Measurements from ENCODE around the gene RBMS3. TPM values are rescaled to one million over a fixed set of nuclear protein-coding genes. Genes with fewer than 3 reads are reported as not detected.

Gene RBMS3
- total and polyA plus RNA-seq, 9 donors: 11.6 to 79.2 (median 63.1) TPM

GRCh38 chr3:29679944-29680343 lies 399.1 kb downstream of the RBMS3 start:
- TF ChIP-seq EP300 (IDR thresholded peaks at IDR 0.05): no peak
- no peak for TF ChIP-seq POLR2A (IDR thresholded peaks at IDR 0.05)
- TF ChIP-seq, protein P1, sequence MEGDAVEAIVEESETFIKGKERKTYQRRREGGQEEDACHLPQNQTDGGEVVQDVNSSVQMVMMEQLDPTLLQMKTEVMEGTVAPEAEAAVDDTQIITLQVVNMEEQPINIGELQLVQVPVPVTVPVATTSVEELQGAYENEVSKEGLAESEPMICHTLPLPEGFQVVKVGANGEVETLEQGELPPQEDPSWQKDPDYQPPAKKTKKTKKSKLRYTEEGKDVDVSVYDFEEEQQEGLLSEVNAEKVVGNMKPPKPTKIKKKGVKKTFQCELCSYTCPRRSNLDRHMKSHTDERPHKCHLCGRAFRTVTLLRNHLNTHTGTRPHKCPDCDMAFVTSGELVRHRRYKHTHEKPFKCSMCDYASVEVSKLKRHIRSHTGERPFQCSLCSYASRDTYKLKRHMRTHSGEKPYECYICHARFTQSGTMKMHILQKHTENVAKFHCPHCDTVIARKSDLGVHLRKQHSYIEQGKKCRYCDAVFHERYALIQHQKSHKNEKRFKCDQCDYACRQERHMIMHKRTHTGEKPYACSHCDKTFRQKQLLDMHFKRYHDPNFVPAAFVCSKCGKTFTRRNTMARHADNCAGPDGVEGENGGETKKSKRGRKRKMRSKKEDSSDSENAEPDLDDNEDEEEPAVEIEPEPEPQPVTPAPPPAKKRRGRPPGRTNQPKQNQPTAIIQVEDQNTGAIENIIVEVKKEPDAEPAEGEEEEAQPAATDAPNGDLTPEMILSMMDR (IDR thresholded peaks at IDR 0.05): no peak
- Histone ChIP-seq H3K4me3 (no peak overlapping the region), H3K4me1 (ENCODE audit: insufficient read depth) (peaks cover 4% of the 10 kb centered on the region), H3K27me3 (no peaks in the 10 kb centered on the region), H3K9me3 (no peaks in the 10 kb centered on the region), H3K27ac (no peak overlapping the region), H3K36me3 (no peaks in the 10 kb centered on the region)
- intact Hi-C loops (cut with DNase I): no loop called here
- 67 to 75% (median 68%) methylated on average over 4 of the region's 4 CpGs for WGBS, 3 donors
- DNase-seq: no peak

DNA sequence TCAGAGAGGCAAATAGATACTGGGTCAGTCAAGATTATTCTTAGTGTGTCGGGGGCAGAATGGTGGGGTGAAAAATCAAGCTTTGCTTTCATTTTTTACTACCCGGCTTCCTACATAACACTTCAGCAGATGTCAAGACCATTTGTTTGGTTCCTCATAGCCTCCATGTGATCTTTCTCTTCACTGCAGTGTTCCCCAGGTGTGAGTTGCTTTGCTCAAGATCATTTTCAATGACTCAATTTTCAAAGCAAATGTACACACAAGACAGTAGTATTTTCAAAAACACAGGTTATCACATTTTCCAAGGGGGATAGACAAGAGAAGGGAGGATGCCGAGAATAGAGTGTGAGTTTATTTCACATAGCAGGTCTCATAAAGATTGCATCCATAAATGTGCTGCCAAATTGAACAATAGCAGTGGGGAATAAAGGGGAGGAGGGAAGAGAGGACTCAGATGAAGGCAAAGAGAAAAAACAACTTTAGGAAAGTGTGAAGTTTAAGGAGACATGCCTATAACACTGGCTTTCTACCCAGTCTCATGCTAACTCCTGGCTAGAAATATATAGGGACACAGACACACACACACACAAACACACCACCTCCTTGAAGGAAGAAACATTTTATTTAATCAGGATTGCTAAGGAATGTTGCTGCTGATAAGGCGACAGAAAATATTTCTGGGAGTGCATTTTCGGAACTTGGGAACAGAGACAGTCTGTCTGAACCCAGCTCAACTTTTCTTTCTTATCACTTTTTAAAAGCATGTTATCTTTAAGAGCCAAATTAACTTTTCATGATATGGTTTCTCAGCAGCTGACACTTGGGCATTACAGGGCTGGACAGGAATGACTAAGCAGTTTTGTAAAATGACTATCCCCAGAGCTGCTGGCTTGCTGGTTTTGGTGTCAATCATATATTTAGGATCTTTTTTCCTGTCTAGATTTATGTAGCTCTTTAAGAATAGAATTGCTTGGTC lies 402.4 kb downstream of the RBMS3 start:
- H3K27ac ChIP-seq: peak overlapping the region in 1 of 2 donors; percentile 46
- no peak for DNase-seq
- peaks cover 4% of the 10 kb centered on the region for H3K4me1 ChIP-seq (ENCODE audit: insufficient read depth)
- H3K36me3 ChIP-seq: no peaks in the 10 kb centered on the region
- no peaks in the 10 kb centered on the region for H3K9me3 ChIP-seq
- TF ChIP-seq, protein P1 (IDR thresholded peaks at IDR 0.05): no peak
- TF ChIP-seq POLR2A (IDR thresholded peaks at IDR 0.05) (no peak), EP300 (IDR thresholded peaks at IDR 0.05) (no peak)
- no peak overlapping the region for H3K4me3 ChIP-seq
- H3K27me3 ChIP-seq: no peaks in the 10 kb centered on the region
- 7 to 9% (median 9%) methylated on average over 5 of the region's 5 CpGs for WGBS, 3 donors
- intact Hi-C loops (cut with DNase I): no loop called here

GRCh38 chr3:29686889-29687592 lies 406.2 kb downstream of the RBMS3 start:
- H3K27me3 ChIP-seq: no peaks in the 10 kb centered on the region
- TF ChIP-seq, protein P1 (IDR thresholded peaks at IDR 0.05): no peak
- TF ChIP-seq POLR2A (IDR thresholded peaks at IDR 0.05): no peak
- TF ChIP-seq EP300 (IDR thresholded peaks at IDR 0.05): no peak
- H3K27ac ChIP-seq: peak overlapping the region in 1 of 2 donors; percentile 5
- peaks cover 5% of the 10 kb centered on the region for H3K4me1 ChIP-seq (ENCODE audit: insufficient read depth)
- DNase-seq: no peak
- H3K4me3 ChIP-seq: no peak overlapping the region
- no peaks in the 10 kb centered on the region for H3K9me3 ChIP-seq
- 49 to 57% (median 50%) methylated on average over 2 of the region's 2 CpGs for WGBS, 3 donors
- intact Hi-C loops (cut with DNase I): no loop called here
- no peaks in the 10 kb centered on the region for H3K36me3 ChIP-seq

GRCh38 chr3:29690686-29691353 lies 409.9 kb downstream of the RBMS3 start:
- Histone ChIP-seq H3K4me3 (no peak overlapping the region), H3K9me3 (no peaks in the 10 kb centered on the region), H3K4me1 (ENCODE audit: insufficient read depth) (peaks cover 2% of the 10 kb centered on the region), H3K27ac (no peak overlapping the region), H3K27me3 (no peaks in the 10 kb centered on the region), H3K36me3 (no peaks in the 10 kb centered on the region)
- DNase-seq: no peak
- TF ChIP-seq EP300 (IDR thresholded peaks at IDR 0.05) (no peak), POLR2A (IDR thresholded peaks at IDR 0.05) (no peak)
- TF ChIP-seq, protein P1 (IDR thresholded peaks at IDR 0.05): no peak
- 78 to 89% (median 87%) methylated on average over 2 of the region's 2 CpGs for WGBS, 3 donors
- intact Hi-C loops (cut with DNase I): no loop called here
